SK-N-SH (cell line): Measurements from ENCODE around the gene GOLGA3. TPM values are rescaled to one million over a fixed set of nuclear protein-coding genes. Genes with fewer than 3 reads are reported as not detected.

Experiments
- CTCF ChIA-PET: fragments of 300-600, 350-600 bp; formaldehyde crosslinking; extraction: SDS; loops from one replicate; lab custom pipeline; 2021; lab: Yijun Ruan, JAX
- POLR2A ChIA-PET: fragments of 350-600 bp; sonication (Branson Sonifier 250); formaldehyde crosslinking; extraction: SDS; loops from one replicate; lab custom pipeline; 2020; ENCODE audit warnings: antibody characterized with exemption, inconsistent platforms; lab: Yijun Ruan, JAX
- DNase-seq: peaks from one replicate; pipeline ENCODE4 v3.0.0; 2012
- H2AFZ ChIP-seq: fragments of 200-600 bp; sonication (generic); 2 replicates; pipeline ENCODE4 v1.8.1; 2016; ENCODE audit warnings: antibody characterized with exemption, mild to moderate bottlenecking, low read depth
- H3F3A ChIP-seq: fragments of 200-600 bp; sonication (generic); replicated peaks from 2 replicates; pipeline ENCODE3; 2016; ENCODE audit warnings: antibody characterized with exemption, mild to moderate bottlenecking; ENCODE audit not compliant: insufficient read depth
- H3K27ac ChIP-seq, 2 experiments: fragments of 200-500 bp in 1 of 2; fragments of 200-600 bp in 1 of 2; sonication (Bioruptor generic) in 1 of 2; sonication (generic), shearing (Covaris generic) in 1 of 2; 2 replicates each; pipeline versions ENCODE4 v1.5.1 to v1.6.1; 2014 to 2016; ENCODE audit warnings: low read depth in 2 of 2, inconsistent platforms in 1 of 2, low read length in 1 of 2, mild to moderate bottlenecking in 1 of 2, mixed read lengths in 1 of 2
- H3K27me3 ChIP-seq: fragments of 200-600 bp; sonication (generic), shearing (Covaris generic); 2 replicates; pipeline ENCODE4 v1.6.1; 2016; ENCODE audit warnings: mixed run types; ENCODE audit not compliant: insufficient read depth
- H3K36me3 ChIP-seq, 2 experiments: fragments of 200-500 bp in 1 of 2; fragments of 200-600 bp in 1 of 2; sonication (Bioruptor generic) in 1 of 2; sonication (generic) in 1 of 2; replicated peaks in 1 of 2; 2 replicates each; pipeline versions ENCODE3 to v1.5.1; 2014 to 2016; ENCODE audit warnings: low read length in 1 of 2, mild to moderate bottlenecking in 1 of 2; ENCODE audit not compliant: insufficient read depth in 2 of 2, control insufficient read depth in 1 of 2
- H3K4me1 ChIP-seq, 2 experiments: fragments of 200-500 bp in 1 of 2; fragments of 200-600 bp in 1 of 2; sonication (Bioruptor generic) in 1 of 2; sonication (generic), shearing (Covaris generic) in 1 of 2; 2 replicates each; pipeline versions ENCODE4 v1.5.1 to v1.6.1; 2014 to 2016; ENCODE audit warnings: low read depth in 1 of 2, low read length in 1 of 2, mixed run types in 1 of 2; ENCODE audit not compliant: insufficient read depth in 2 of 2, control insufficient read depth in 1 of 2
- H3K4me2 ChIP-seq: fragments of 200-600 bp; sonication (generic), shearing (Covaris generic); 2 replicates; pipeline ENCODE4 v1.6.1; 2017; ENCODE audit warnings: mixed run types
- H3K4me3 ChIP-seq, 2 experiments: fragments of 200-500 bp in 1 of 2; fragments of 200-600 bp in 1 of 2; sonication (Bioruptor generic) in 1 of 2; sonication (generic), shearing (Covaris generic) in 1 of 2; 2 replicates each; pipeline versions ENCODE4 v1.5.1 to v1.8.1; 2014 to 2016; ENCODE audit warnings: low read depth in 2 of 2, inconsistent platforms in 1 of 2, low read length in 1 of 2, mild to moderate bottlenecking in 1 of 2, mixed read lengths in 1 of 2, moderate library complexity in 1 of 2
- H3K79me2 ChIP-seq: fragments of 200-600 bp; sonication (generic); 2 replicates; pipeline ENCODE4 v1.8.1; 2017; ENCODE audit warnings: mild to moderate bottlenecking; ENCODE audit not compliant: insufficient read depth
- H3K9ac ChIP-seq: fragments of 200-600 bp; sonication (generic); 2 replicates; pipeline ENCODE4 v1.6.1; 2017; ENCODE audit warnings: mixed run types
- H3K9me2 ChIP-seq: fragments of 200-600 bp; sonication (generic); 2 replicates; pipeline ENCODE4 v1.6.1; 2017; ENCODE audit warnings: mixed run types
- H3K9me3 ChIP-seq: fragments of 200-600 bp; sonication (generic); 2 replicates; pipeline ENCODE4 v1.6.1; 2017; ENCODE audit warnings: mixed run types, mild to moderate bottlenecking, moderate library complexity
- H4K20me1 ChIP-seq: fragments of 200-600 bp; sonication (generic); 2 replicates; pipeline ENCODE4 v1.6.1; 2017; ENCODE audit warnings: mild to moderate bottlenecking, mixed run types; ENCODE audit not compliant: insufficient read depth
- CTCF ChIP-seq: fragments of 200-600 bp; sonication (generic); IDR thresholded peaks from 2 replicates; pipeline ENCODE4 v1.6.1; 2017; ENCODE audit warnings: antibody characterized with exemption, mild to moderate bottlenecking, moderate library complexity
- ELF1 ChIP-seq: IDR thresholded peaks from 2 replicates; pipeline ENCODE4 v1.4.0; 2012
- EP300 ChIP-seq, 2 experiments: IDR thresholded peaks; 2 replicates each; pipeline versions ENCODE4 v1.4.0 to v1.6.1; 2012; ENCODE audit warnings: borderline replicate concordance in 1 of 2, low read depth in 1 of 2, low read length in 1 of 2
- EZH2phosphoT487 ChIP-seq: fragments of 200-600 bp; sonication (generic); IDR thresholded peaks from 2 replicates; pipeline ENCODE4 v1.6.1; 2017; ENCODE audit warnings: low read depth, mixed run types, mild to moderate bottlenecking, antibody characterized with exemption, moderate library complexity, borderline replicate concordance
- GABPA ChIP-seq: IDR thresholded peaks from 2 replicates; pipeline ENCODE4 v1.4.0; 2012; ENCODE audit warnings: low read depth, mild to moderate bottlenecking
- IRF3 ChIP-seq: fragments of 150-350 bp; IDR thresholded peaks from 2 replicates; pipeline ENCODE4 v1.6.1; 2016; ENCODE audit warnings: mild to moderate bottlenecking, low read depth, low read length
- JUND ChIP-seq: IDR thresholded peaks from 2 replicates; pipeline ENCODE4 v1.4.0; 2012
- MEF2A ChIP-seq: IDR thresholded peaks from 2 replicates; pipeline ENCODE4 v1.4.0; 2012; ENCODE audit warnings: low read depth, borderline replicate concordance
- MXI1 ChIP-seq: IDR thresholded peaks from 2 replicates; pipeline ENCODE4 v1.6.1; 2012; ENCODE audit warnings: mild to moderate bottlenecking, low read depth, low read length, improper control_type of control experiment
- NFIC ChIP-seq: IDR thresholded peaks from 2 replicates; pipeline ENCODE4 v1.4.0; 2012; ENCODE audit warnings: borderline replicate concordance
- RFX5 ChIP-seq: IDR thresholded peaks from 2 replicates; pipeline ENCODE4 v1.6.1; 2012; ENCODE audit warnings: mild to moderate bottlenecking, improper control_type of control experiment, low read length
- SIN3A ChIP-seq: IDR thresholded peaks from 2 replicates; pipeline ENCODE4 v1.6.1; 2012; ENCODE audit warnings: low read depth, mild to moderate bottlenecking, low read length, moderate library complexity, borderline replicate concordance
- SMC3 ChIP-seq: IDR thresholded peaks from 2 replicates; pipeline ENCODE4 v1.6.1; 2012; ENCODE audit warnings: low read depth, low read length, improper control_type of control experiment
- TAF1 ChIP-seq: IDR thresholded peaks from 2 replicates; pipeline ENCODE4 v1.6.1; 2012; ENCODE audit warnings: low read depth, mild to moderate bottlenecking, low read length, moderate library complexity, borderline replicate concordance
- TCF12 ChIP-seq: IDR thresholded peaks from 2 replicates; pipeline ENCODE4 v1.4.0; 2012
- TEAD4 ChIP-seq: IDR thresholded peaks from 2 replicates; pipeline ENCODE4 v1.4.0; 2012; ENCODE audit warnings: mild to moderate bottlenecking, borderline replicate concordance; ENCODE audit not compliant: insufficient read depth
- YY1 ChIP-seq: IDR thresholded peaks from 2 replicates; pipeline ENCODE4 v1.4.0; 2012; ENCODE audit warnings: low read depth, mild to moderate bottlenecking
- WGBS: methylation state at CpG from one replicate; pipeline ENCODE4 v1.1.6; 2017; ENCODE audit warnings: low lambda C conversion rate; 5-methylcytosine and 5-hydroxymethylcytosine counted together
- polyA plus RNA-seq, 3 experiments: library from polyadenylated mRNA; depleted of rRNA; stranded (reverse); fragments of >200 nt; gene quantifications; 2 replicates each; pipeline ENCODE4 v1.2.3, GENCODE V29; 2012
- TF ChIP-seq, protein P1 (sequence below): IDR thresholded peaks from 2 replicates; pipeline ENCODE4 v1.4.0; 2012; ENCODE audit warnings: low read depth

GOLGA3 gene
- polyA plus RNA-seq, 1 of the 3 experiments (the other 2 are of a cell fraction), result 16.9 TPM

DNA sequence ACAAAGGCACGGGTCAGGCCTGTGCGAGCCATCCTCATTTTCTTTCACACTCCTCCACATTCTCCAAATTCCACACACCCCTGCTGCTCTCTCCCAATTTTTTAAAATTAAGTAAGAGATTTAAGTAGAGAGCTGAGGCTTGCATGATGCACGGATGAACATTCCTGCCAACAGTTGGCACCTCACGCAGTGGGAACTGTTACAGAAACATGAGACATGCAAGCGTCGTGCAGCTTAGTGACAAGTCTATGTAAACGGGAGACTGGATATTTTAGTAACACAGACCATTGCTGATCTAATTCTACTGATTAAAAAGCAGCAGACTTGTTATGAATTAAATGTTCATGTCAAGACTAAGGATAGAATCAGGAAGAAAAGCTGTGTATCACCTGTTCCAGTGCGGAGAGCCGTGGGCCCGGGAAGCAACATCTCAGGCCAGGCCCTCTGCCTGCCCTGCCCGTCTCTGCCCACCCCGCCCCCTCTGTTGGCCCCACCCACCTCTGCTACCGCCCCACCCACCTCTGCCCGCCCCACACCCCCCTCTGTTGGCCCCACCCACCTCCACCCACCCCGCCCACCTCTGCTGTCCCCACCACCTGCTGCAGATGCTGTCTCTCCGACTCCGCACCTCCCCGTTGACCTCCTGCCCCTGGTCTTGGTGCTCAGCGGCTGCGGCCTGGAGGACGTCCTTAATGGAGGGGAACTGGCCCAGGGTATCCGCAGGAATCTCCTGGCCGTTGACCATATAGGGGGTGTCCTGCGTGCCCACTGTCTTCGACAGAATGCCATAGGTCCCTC is 21.2 kb downstream of the GOLGA3 start:
- H3K27ac ChIP-seq, result no peak overlapping the region
- no peaks in the 10 kb centered on the region for H3K9me3 ChIP-seq
- TF ChIP-seq ELF1 (no peak), RFX5 (no peak), MEF2A (no peak), TCF12 (no peak), NFIC (no peak), MXI1 (no peak), SIN3A (no peak), TAF1 (no peak), YY1 (no peak), EZH2phosphoT487 (no peak), EP300 (IDR thresholded peaks at IDR 0.05; ENCODE audit: borderline replicate concordance in 1 of 2, low read depth in 1 of 2, low read length in 1 of 2) (no peak), CTCF (no peak), IRF3 (no peak), GABPA (no peak), SMC3 (no peak), JUND (no peak), TEAD4 (no peak)
- TF ChIP-seq, protein P1, sequence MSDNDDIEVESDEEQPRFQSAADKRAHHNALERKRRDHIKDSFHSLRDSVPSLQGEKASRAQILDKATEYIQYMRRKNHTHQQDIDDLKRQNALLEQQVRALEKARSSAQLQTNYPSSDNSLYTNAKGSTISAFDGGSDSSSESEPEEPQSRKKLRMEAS, result no peak
- H3K4me2 ChIP-seq, result no peak overlapping the region
- POLR2A ChIA-PET, result interaction anchor here (0.7 kb wide), 1 partner anchor 35 kb away, joined by 3 read pairs; no protein-coding TSS in a partner anchor
- CTCF ChIA-PET, result interaction anchor here (1.4 kb wide), 2 partner anchors 12 to 34 kb away, joined by 3 to 4 read pairs; no protein-coding TSS in a partner anchor
- peak; percentile 89 for DNase-seq
- H2AFZ ChIP-seq, result no peak overlapping the region
- H3F3A ChIP-seq, result no peaks in the 10 kb centered on the region
- no peaks in the 10 kb centered on the region for H3K27me3 ChIP-seq
- WGBS, result 80% methylated on average over 20 of the region's 25 CpGs
- no peaks in the 10 kb centered on the region for H3K9me2 ChIP-seq
- H4K20me1 ChIP-seq, result peaks cover 60% of the 10 kb centered on the region
- no peak overlapping the region for H3K9ac ChIP-seq
- H3K79me2 ChIP-seq, result peaks cover 45% of the 10 kb centered on the region
- peaks cover 48 to 66% of the 10 kb centered on the region in 2 experiments for H3K36me3 ChIP-seq
- H3K4me3 ChIP-seq, result no peak overlapping the region
- no peaks in the 10 kb centered on the region for H3K4me1 ChIP-seq
